HEK293T (cell line): ENCODE data around the gene AKR1C3.

Experiments
- ARNT ChIP-seq: fragments of 450-650 bp; IDR thresholded peaks from 2 replicates; pipeline ENCODE4 v1.6.1; 2017; ENCODE audit warnings: mild to moderate bottlenecking
- BHLHE40 ChIP-seq: fragments of 450-650 bp; IDR thresholded peaks from 2 replicates; pipeline ENCODE4 v1.6.1; 2016; ENCODE audit warnings: mild to moderate bottlenecking, moderate library complexity, borderline replicate concordance
- CTBP1 ChIP-seq: fragments of 450-650 bp; IDR thresholded peaks from 2 replicates; pipeline ENCODE4 v1.6.1; 2016; ENCODE audit warnings: borderline replicate concordance
- ELF4 ChIP-seq: fragments of 450-650 bp; IDR thresholded peaks from 2 replicates; pipeline ENCODE4 v1.6.1; 2017; ENCODE audit warnings: antibody characterized with exemption
- FOXK2 ChIP-seq: fragments of 450-650 bp; IDR thresholded peaks from 2 replicates; pipeline ENCODE4 v1.6.1; 2016; ENCODE audit warnings: mild to moderate bottlenecking
- FOXM1 ChIP-seq: fragments of 450-650 bp; IDR thresholded peaks from 2 replicates; pipeline ENCODE4 v1.6.1; 2017; ENCODE audit warnings: mild to moderate bottlenecking, borderline replicate concordance
- LEF1 ChIP-seq: fragments of 450-650 bp; IDR thresholded peaks from 2 replicates; pipeline ENCODE4 v1.6.1; 2017; ENCODE audit warnings: mild to moderate bottlenecking, borderline replicate concordance
- NFRKB ChIP-seq: fragments of 450-650 bp; IDR thresholded peaks from 2 replicates; pipeline ENCODE4 v1.6.1; 2016; ENCODE audit warnings: mild to moderate bottlenecking, moderate library complexity
- SP1 ChIP-seq: fragments of 450-650 bp; IDR thresholded peaks from 2 replicates; pipeline ENCODE4 v1.6.1; 2017
- SUZ12 ChIP-seq: fragments of 450-650 bp; IDR thresholded peaks from 2 replicates; pipeline ENCODE4 v1.6.1; 2016; ENCODE audit warnings: mild to moderate bottlenecking
- TARDBP ChIP-seq: fragments of 450-650 bp; IDR thresholded peaks from 2 replicates; pipeline ENCODE4 v1.6.1; 2016
- ZNF384 ChIP-seq: fragments of 450-650 bp; IDR thresholded peaks from 2 replicates; pipeline ENCODE4 v1.6.1; 2016
- TF ChIP-seq, protein P1 (sequence below): fragments of 450-650 bp; IDR thresholded peaks from 2 replicates; pipeline ENCODE4 v1.6.1; 2016

GRCh38 chr10:5147981-5148677, 53.9 kb downstream of the AKR1C3 start:
- TF ChIP-seq BHLHE40 (no peak), SUZ12 (no peak), SP1 (no peak), ARNT (no peak), FOXK2 (no peak), ELF4 (no peak), LEF1 (no peak), FOXM1 (no peak), CTBP1 (no peak), TARDBP (no peak), ZNF384 (no peak), NFRKB (no peak)
- TF ChIP-seq, protein P1, sequence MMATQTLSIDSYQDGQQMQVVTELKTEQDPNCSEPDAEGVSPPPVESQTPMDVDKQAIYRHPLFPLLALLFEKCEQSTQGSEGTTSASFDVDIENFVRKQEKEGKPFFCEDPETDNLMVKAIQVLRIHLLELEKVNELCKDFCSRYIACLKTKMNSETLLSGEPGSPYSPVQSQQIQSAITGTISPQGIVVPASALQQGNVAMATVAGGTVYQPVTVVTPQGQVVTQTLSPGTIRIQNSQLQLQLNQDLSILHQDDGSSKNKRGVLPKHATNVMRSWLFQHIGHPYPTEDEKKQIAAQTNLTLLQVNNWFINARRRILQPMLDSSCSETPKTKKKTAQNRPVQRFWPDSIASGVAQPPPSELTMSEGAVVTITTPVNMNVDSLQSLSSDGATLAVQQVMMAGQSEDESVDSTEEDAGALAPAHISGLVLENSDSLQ, result no peak
